ENCODE data around the gene FRMPD1.
"Not testable (repeated sequence)": the region's sequence is repeated elsewhere in the genome, so short reads cannot be mapped to it uniquely, and the experiment has no call there.

The FRMPD1 gene

GRCh38 chr9:37745970-37746369, 95.2 kb downstream of the FRMPD1 start:
- no peak for DNase-seq

GRCh38 chr9:37746448-37747270, 95.9 kb downstream of the FRMPD1 start:
- no peak for DNase-seq

DNA sequence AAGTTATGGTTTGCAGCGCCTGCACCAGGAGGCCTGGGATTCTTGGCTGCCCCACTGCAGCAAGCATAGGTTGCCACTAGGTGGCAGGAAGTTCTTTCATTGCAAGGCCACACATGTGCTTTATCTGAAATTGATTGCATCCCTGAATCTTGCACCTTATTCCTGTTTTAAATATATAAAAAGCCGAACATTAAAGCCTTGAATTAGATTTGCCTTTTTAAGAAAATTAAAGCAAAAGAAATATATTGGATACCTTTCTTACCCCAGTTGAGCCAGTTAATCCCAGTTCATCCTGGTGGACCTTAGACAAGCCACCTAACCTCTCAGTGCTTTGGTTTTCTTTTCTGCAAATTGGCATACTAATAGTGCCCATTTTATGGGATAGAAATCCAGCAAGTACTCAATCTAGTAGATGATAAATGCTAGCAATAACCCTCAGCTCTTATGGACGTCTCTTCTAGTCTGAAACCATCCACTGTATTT, 96.6 kb downstream of the FRMPD1 start:
- DNase-seq = peak in 2 of 4 experiments; percentile 14 to 15

GRCh38 chr9:37749129-37749528, 98.4 kb downstream of the FRMPD1 start:
- DNase-seq = no peak

- DNase-seq = no peak
Observed at GRCh38 chr9:37751186-37751585, 100.4 kb downstream of the FRMPD1 start.

DNA sequence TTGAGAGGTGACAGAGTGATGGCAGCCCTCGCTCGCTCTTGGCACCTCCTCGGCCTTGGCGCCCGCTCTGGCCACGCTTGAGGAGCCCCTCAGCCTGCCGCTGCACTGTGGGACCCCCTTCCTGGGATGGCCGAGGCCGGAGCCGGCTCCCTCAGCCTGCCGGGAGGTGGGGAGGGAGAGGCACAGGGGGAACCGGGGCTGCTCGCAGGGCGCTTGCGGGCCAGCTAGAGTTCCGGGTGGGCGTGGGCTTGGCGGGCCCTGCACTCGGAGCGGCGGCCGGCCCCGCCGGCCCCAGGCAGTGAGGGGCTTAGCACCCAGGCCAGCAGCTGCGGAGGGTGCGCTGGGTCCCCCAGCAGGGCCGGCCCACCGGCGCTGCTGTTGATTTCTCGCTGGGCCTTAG, 101.0 kb downstream of the FRMPD1 start:
- DNase-seq = not testable (repeated sequence)

GRCh38 chr9:37752112-37752511, 101.4 kb downstream of the FRMPD1 start:
- DNase-seq = not testable (repeated sequence)

- no peak for DNase-seq
Observed at GRCh38 chr9:37752642-37753488, 102.1 kb downstream of the FRMPD1 start.

- DNase-seq = peak; percentile 28 to 48 (median 40)
Observed at GRCh38 chr9:37753489-37754190, 102.9 kb downstream of the FRMPD1 start, which contains the start of gene TRMT10B. Gene TRMT10B (plus strand): TSS chr9:37753805. CDS start chr9:37761932, 8,127 bp downstream.

- no peak for DNase-seq
Observed at GRCh38 chr9:37758747-37759146, 108.0 kb downstream of the FRMPD1 start.

- no peak for DNase-seq
Observed at GRCh38 chr9:37760416-37761161, 109.8 kb downstream of the FRMPD1 start.

DNA sequence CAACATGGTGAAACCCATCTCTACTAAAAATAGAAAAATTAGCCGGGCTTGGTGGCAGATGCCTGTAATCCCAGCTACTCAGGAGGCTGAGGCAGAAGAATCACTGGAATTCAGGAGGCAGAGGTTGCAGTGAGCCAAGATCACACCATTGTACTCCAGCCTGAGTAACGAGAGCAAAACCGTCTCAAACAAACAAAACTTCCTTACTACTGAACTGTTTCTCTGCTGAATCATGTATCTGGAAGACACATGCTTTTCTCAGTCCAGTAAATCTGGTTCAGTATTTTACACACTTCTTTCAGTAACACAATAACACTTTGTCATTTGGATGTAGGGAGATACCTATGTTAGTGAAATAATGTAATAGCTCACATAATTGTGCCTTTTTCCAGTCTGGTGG, 110.8 kb downstream of the FRMPD1 start:
- DNase-seq = no peak

DNA sequence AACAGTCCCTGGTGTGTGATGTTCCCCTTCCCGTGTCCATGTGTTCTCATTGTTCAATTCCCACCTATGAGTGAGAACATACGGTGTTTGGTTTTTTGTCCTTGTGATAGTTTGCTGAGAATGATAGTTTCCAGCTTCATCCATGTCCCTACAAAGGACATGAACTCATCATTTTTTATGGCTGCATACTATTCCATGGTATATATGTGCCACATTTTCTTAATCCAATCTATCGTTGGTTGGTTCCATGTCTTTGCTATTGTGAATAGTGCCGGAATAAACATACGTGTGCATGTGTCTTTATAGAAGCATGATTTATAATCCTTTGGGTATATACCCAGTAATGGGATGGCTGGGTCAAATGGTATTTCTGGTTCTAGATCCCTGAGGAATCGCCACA, 114.5 kb downstream of the FRMPD1 start:
- not testable (repeated sequence) for DNase-seq

GRCh38 chr9:37769306-37769705, 118.6 kb downstream of the FRMPD1 start:
- no peak for DNase-seq

DNA sequence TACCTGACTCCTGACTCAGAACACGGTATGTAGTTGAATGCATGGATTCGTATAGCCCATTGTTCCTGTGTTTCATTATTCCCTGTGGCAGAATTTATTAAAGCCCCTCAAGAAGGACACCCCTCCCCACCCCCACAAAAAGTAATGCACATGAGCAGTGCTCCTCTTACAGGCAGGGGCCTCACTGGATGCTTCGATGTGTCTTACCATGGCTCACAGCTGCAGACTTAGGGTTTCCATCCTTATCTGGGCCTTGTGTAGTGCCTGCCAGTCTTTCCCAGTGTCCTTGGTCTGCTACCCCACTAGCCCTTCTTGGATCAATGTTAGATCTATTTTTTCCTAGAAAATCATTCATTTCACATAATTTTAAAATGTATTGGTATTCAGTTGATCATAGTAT, 119.2 kb downstream of the FRMPD1 start:
- no peak for DNase-seq

DNA sequence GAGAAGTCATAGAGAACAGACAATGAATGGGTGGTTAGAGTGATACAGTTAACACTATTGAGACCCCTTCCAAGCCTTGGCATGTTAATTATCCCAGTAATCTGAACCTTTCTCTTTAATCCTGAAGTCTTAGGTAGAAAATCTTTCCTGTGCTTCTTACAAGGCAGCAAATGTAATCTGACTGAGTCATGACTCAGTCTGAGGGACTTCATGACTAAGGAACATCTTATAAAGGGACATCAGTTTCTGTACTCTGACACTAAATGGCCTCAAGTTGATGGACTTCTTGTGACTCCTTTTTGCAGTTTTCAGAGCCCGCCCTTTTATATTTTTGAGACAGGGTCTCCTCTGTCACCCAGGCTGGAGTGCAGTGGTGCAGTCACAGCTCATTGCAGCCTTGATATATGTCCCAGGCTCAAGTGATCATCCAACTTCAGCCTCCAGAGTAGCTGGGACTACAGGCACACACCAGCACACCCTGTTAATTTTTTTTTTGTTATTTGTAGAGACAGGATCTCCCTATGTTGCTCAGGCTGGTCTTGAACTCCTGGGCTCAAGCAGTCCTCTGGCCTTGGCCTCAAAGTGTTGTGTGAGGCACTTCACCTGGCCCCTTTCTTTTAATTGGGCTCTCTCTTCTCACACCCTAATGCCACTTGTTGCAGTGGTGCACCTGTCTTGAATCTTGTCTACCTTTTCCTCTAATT, 124.6 kb downstream of the FRMPD1 start:
- DNase-seq = no peak

GRCh38 chr9:37776328-37776727, 125.6 kb downstream of the FRMPD1 start:
- no peak for DNase-seq

GRCh38 chr9:37778534-37778933, 127.8 kb downstream of the FRMPD1 start:
- no peak for DNase-seq

DNA sequence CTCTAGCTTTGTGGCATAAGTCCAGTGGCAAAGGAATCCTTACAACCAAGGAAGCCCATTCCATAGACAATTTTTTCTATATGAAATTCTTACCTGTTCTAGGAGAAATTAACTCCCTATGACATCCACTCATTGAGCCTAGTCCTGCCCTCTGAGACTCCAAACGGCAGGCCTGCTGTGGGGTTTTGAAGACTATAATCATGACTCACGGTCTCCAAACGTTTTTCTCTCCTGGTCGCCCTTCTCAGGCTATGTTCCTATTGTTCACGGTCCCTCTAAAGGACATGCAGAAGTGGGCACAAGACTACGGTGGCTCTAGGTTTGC, 133.5 kb downstream of the FRMPD1 start:
- no peak for DNase-seq

GRCh38 chr9:37784616-37785483, 134.1 kb downstream of the FRMPD1 start, which contains the start of gene EXOSC3:
Gene EXOSC3 (minus strand): TSS chr9:37785064. CDS start chr9:37785044, 20 bp downstream.
- peak; percentile 64 to 76 (median 72) for DNase-seq

GRCh38 chr9:37787059-37787458, 136.3 kb downstream of the FRMPD1 start:
- DNase-seq = no peak
